Measurements from ENCODE around the gene FBXO45. TPM values are rescaled to one million over a fixed set of nuclear protein-coding genes. Genes with fewer than 3 reads are reported as not detected.

Gene FBXO45
- total RNA-seq, 1 experiment from 2014 or later = 23.2 TPM

- intact Hi-C loops (cut with micrococcal nuclease) = no loop called here
- Histone ChIP-seq H3K4me2 (ENCODE audit: low read length) (no peak overlapping the region), H2AFZ (ENCODE audit: low read depth, low read length, poor library complexity, severe bottlenecking) (no peak overlapping the region), H3K27me3 (ENCODE audit: insufficient read depth, low read length) (no peaks in the 10 kb centered on the region), H3K9me2 (ENCODE audit: insufficient read depth) (no peaks in the 10 kb centered on the region), H3K9ac (ENCODE audit: low read length) (no peak overlapping the region), H4K20me1 (ENCODE audit: insufficient read depth) (no peaks in the 10 kb centered on the region; the same call in 1 of the 2 replicates), H3K79me2 (ENCODE audit: insufficient read depth, low read length) (peaks cover 16% of the 10 kb centered on the region), H3K9me3 (ENCODE audit: control insufficient read depth in 1 of 2, insufficient read depth in 1 of 2, low read depth in 1 of 2, low read length in 2 of 2) (no peaks in the 10 kb centered on the region), H3K4me3 (replicated peaks in 1 of 2; ENCODE audit: low read depth in 1 of 2, low read length in 2 of 2) (no peak overlapping the region), H3K36me3 (ENCODE audit: control insufficient read depth in 1 of 2, insufficient read depth in 2 of 2, low read length in 2 of 2) (peaks cover 18 to 28% of the 10 kb centered on the region in 2 experiments), H3K4me1 (ENCODE audit: control insufficient read depth in 1 of 2, insufficient read depth in 2 of 2, low read length in 2 of 2) (no peaks in the 10 kb centered on the region), H3K27ac (ENCODE audit: low read depth, low read length) (no peak overlapping the region)
- TF ChIP-seq ZFX (IDR thresholded peaks at IDR 0.05) = no peak
- TF ChIP-seq, protein P1, sequence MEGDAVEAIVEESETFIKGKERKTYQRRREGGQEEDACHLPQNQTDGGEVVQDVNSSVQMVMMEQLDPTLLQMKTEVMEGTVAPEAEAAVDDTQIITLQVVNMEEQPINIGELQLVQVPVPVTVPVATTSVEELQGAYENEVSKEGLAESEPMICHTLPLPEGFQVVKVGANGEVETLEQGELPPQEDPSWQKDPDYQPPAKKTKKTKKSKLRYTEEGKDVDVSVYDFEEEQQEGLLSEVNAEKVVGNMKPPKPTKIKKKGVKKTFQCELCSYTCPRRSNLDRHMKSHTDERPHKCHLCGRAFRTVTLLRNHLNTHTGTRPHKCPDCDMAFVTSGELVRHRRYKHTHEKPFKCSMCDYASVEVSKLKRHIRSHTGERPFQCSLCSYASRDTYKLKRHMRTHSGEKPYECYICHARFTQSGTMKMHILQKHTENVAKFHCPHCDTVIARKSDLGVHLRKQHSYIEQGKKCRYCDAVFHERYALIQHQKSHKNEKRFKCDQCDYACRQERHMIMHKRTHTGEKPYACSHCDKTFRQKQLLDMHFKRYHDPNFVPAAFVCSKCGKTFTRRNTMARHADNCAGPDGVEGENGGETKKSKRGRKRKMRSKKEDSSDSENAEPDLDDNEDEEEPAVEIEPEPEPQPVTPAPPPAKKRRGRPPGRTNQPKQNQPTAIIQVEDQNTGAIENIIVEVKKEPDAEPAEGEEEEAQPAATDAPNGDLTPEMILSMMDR (IDR thresholded peaks at IDR 0.05 in 2 of 3, conservative IDR thresholded peaks at IDR 0.05 in 1 of 3; ENCODE audit: borderline replicate concordance in 1 of 3, insufficient read depth in 1 of 3, low read depth in 2 of 3, low read length in 2 of 3) = no peak
- TF ChIP-seq SIN3A (IDR thresholded peaks at IDR 0.05; ENCODE audit: low read depth) = no peak
- TF ChIP-seq REST (IDR thresholded peaks at IDR 0.05; ENCODE audit: low read depth) = no peak
- no peak for TF ChIP-seq ELF1 (IDR thresholded peaks at IDR 0.05; ENCODE audit: borderline replicate concordance, low read depth)
- TF ChIP-seq ZNF274 (IDR thresholded peaks at IDR 0.05; ENCODE audit: low read depth, low read length) = no peak
- no peak for TF ChIP-seq POLR2A (IDR thresholded peaks at IDR 0.05; ENCODE audit: borderline replicate concordance, extremely low read depth, insufficient read depth, insufficient read length)
- no peak for TF ChIP-seq SP1 (IDR thresholded peaks at IDR 0.05; ENCODE audit: low read depth)
- TF ChIP-seq MAX (IDR thresholded peaks at IDR 0.05) = no peak
- TF ChIP-seq EZH2phosphoT487 (IDR thresholded peaks at IDR 0.05; ENCODE audit: borderline replicate concordance) = no peak
- no peak for TF ChIP-seq CEBPB (IDR thresholded peaks at IDR 0.05; ENCODE audit: low read depth)
- no peak for TF ChIP-seq POLR2AphosphoS5 (IDR thresholded peaks at IDR 0.05; ENCODE audit: low read depth, low read length)
- no peak for TF ChIP-seq JUND (IDR thresholded peaks at IDR 0.05)
- CTCF ChIA-PET = no interaction called here
- no TSS peak for BruUV-seq (replicated peaks)
- RAD21 ChIA-PET (ENCODE audit: low non-redundant PET in 1 of 2, low total read pairs in 2 of 2, uncharacterized antibody in 2 of 2, unreplicated experiment in 2 of 2) = no interaction called here
- ATAC-seq (no peak), DNase-seq (ENCODE audit: low read depth, low spot score) (no peak)
- POLR2A ChIA-PET = no interaction called here
These were observed 16.7 kb downstream of the FBXO45 start for GRCh38 chr3:196585044-196585757.

Measured in HCT116 (cell line).